Measurements from ENCODE around the gene WAPL. TPM values are rescaled to one million over a fixed set of nuclear protein-coding genes. Genes with fewer than 3 reads are reported as not detected.

Gene WAPL
- total and polyA plus RNA-seq, 2 donors (not counting 1 experiment from before 2014, with no cell fraction given) = 8.3 to 42.8 TPM

GRCh38 chr10:86480571-86480970 is 41.0 kb downstream of the WAPL start:
- TF ChIP-seq CTCF (IDR thresholded peaks at IDR 0.05) (no peak), EZH2 (IDR thresholded peaks at IDR 0.05; ENCODE audit: borderline replicate concordance, insufficient read depth, low read depth, low read length, poor library complexity, severe bottlenecking) (no peak)

GRCh38 chr10:86472061-86472460 is 49.5 kb downstream of the WAPL start:
- ChIA-PET POLR2A (no interaction called here), CTCF (no interaction called here)
- intact Hi-C loops (cut with micrococcal nuclease) = no loop called here
- Histone ChIP-seq H3K4me2 (replicated peaks; ENCODE audit: low read depth, low read length, poor library complexity, severe bottlenecking) (no peak overlapping the region), H3K27me3 (replicated peaks in 1 of 4; ENCODE audit: control extremely low read depth in 1 of 4, control insufficient read depth in 3 of 4, insufficient read depth in 4 of 4, low read length in 3 of 4) (no peaks in the 10 kb centered on the region), H3K9me3 (ENCODE audit: control extremely low read depth in 1 of 3, control insufficient read depth in 2 of 3, insufficient read depth in 1 of 3, low read length in 2 of 3) (no peaks in the 10 kb centered on the region), H3K9ac (ENCODE audit: low read length) (no peak overlapping the region), H3K27ac (ENCODE audit: low read length in 2 of 2) (no peak overlapping the region), H3K36me3 (replicated peaks in 1 of 2; ENCODE audit: control extremely low read depth in 1 of 2, control insufficient read depth in 1 of 2, extremely low read depth in 1 of 2, insufficient read depth in 2 of 2, low read length in 1 of 2) (peaks cover 10 to 48% of the 10 kb centered on the region in 2 experiments), H2AFZ (ENCODE audit: insufficient read depth, low read depth, low read length, poor library complexity, severe bottlenecking) (no peak overlapping the region), H3K4me3 (ENCODE audit: control extremely low read depth in 1 of 5, extremely low read depth in 1 of 5, insufficient read depth in 1 of 5, low read depth in 2 of 5, low read length in 4 of 5) (no peak overlapping the region), H4K20me1 (ENCODE audit: control insufficient read depth, insufficient read depth, low read length, poor library complexity, severe bottlenecking) (no peaks in the 10 kb centered on the region), H3K4me1 (ENCODE audit: control insufficient read depth in 2 of 2, insufficient read depth in 2 of 2, low read length in 2 of 2) (no peaks in the 10 kb centered on the region), H3K79me2 (ENCODE audit: control insufficient read depth, insufficient read depth, low read length) (no peaks in the 10 kb centered on the region)
- H3K27ac Mint-ChIP-seq = no peak overlapping the region
- no peaks in the 10 kb centered on the region for H3K27me3 Mint-ChIP-seq
- DNase-seq = no peak
- no peak for ATAC-seq (ENCODE audit: low read depth)
- no peak overlapping the region for H3K4me3 Mint-ChIP-seq
- H3K4me1 Mint-ChIP-seq = no peaks in the 10 kb centered on the region
- no CpG with 5 or more reads among the region's 3 CpGs for WGBS (ENCODE audit: insufficient coverage)
- TF ChIP-seq EZH2 (IDR thresholded peaks at IDR 0.05; ENCODE audit: borderline replicate concordance, insufficient read depth, low read depth, low read length, poor library complexity, severe bottlenecking) (no peak), CTCF (IDR thresholded peaks at IDR 0.05) (no peak)
- H3K9me3 Mint-ChIP-seq (ENCODE audit: insufficient read depth) = no peaks in the 10 kb centered on the region

More at GRCh38 chr10:86480571-86480970, 41.0 kb downstream of the WAPL start:
- H3K4me3 ChIP-seq (ENCODE audit: control extremely low read depth in 1 of 5, extremely low read depth in 1 of 5, insufficient read depth in 1 of 5, low read depth in 2 of 5, low read length in 4 of 5) = no peak overlapping the region
- no peaks in the 10 kb centered on the region for H3K27me3 ChIP-seq (replicated peaks in 1 of 4; ENCODE audit: control extremely low read depth in 1 of 4, control insufficient read depth in 3 of 4, insufficient read depth in 4 of 4, low read length in 3 of 4)
- peaks cover 9 to 22% of the 10 kb centered on the region in 2 experiments for H3K36me3 ChIP-seq (replicated peaks in 1 of 2; ENCODE audit: control extremely low read depth in 1 of 2, control insufficient read depth in 1 of 2, extremely low read depth in 1 of 2, insufficient read depth in 2 of 2, low read length in 1 of 2)
- peaks cover 6% of the 10 kb centered on the region for H3K4me1 Mint-ChIP-seq
- H2AFZ ChIP-seq (ENCODE audit: insufficient read depth, low read depth, low read length, poor library complexity, severe bottlenecking) = no peak overlapping the region
- H3K9me3 Mint-ChIP-seq (ENCODE audit: insufficient read depth) = no peaks in the 10 kb centered on the region
- no peak overlapping the region for H3K9ac ChIP-seq (ENCODE audit: low read length)
- peaks cover 3% of the 10 kb centered on the region for H3K79me2 ChIP-seq (ENCODE audit: control insufficient read depth, insufficient read depth, low read length)
- no peaks in the 10 kb centered on the region for H3K9me3 ChIP-seq (ENCODE audit: control extremely low read depth in 1 of 3, control insufficient read depth in 2 of 3, insufficient read depth in 1 of 3, low read length in 2 of 3)
- H3K27ac ChIP-seq (ENCODE audit: low read length in 2 of 2) = no peak overlapping the region
- DNase-seq (no peak), ATAC-seq (ENCODE audit: low read depth) (no peak)
- intact Hi-C loops (cut with micrococcal nuclease) = no loop called here
- H3K4me3 Mint-ChIP-seq = no peak overlapping the region
- peaks cover 10% of the 10 kb centered on the region for H4K20me1 ChIP-seq (ENCODE audit: control insufficient read depth, insufficient read depth, low read length, poor library complexity, severe bottlenecking)
- no peak overlapping the region for H3K27ac Mint-ChIP-seq
- POLR2A ChIA-PET = no interaction called here
- CTCF ChIA-PET = interaction anchor here (1.2 to 1.8 kb wide), 2 partner anchors 68 to 81 kb away, joined by 3 to 7 read pairs; no protein-coding TSS in a partner anchor
- no CpG with 5 or more reads among the region's 1 CpG for WGBS (ENCODE audit: insufficient coverage)
- H3K27me3 Mint-ChIP-seq = no peaks in the 10 kb centered on the region
- no peak overlapping the region for H3K4me2 ChIP-seq (replicated peaks; ENCODE audit: low read depth, low read length, poor library complexity, severe bottlenecking)
- no peaks in the 10 kb centered on the region for H3K4me1 ChIP-seq (ENCODE audit: control insufficient read depth in 2 of 2, insufficient read depth in 2 of 2, low read length in 2 of 2)
